ENCODE measurements around the gene ANO8. TPM values are rescaled to one million over a fixed set of nuclear protein-coding genes. Genes with fewer than 3 reads are reported as not detected.

The ANO8 gene
- polyA plus RNA-seq, 1 of the 3 experiments (the other 2 are of a cell fraction), result 7.8 TPM

DNA sequence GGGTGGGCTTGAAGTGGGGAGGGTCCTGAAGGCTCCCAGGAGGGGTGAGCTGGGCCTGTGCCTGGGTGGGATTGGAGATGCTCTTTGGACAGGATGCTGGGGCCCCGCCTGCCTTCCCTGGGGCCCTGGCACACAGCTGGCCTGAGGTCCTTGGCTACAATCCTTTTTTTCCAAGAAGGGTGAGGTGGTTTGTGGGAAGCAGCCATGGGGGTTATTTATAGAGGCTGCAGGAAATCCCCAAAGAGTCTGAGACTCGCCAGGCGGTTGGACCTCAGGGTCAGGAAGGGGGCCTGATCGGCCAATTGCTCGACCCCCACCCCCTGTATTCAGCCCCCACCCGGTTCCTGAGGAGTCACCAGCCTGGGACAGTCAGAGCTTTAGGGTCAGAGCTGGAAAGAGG lies 12.7 kb upstream of the ANO8 start:
- Histone ChIP-seq H3K9ac (no peak overlapping the region), H3K36me3 (replicated peaks in 1 of 2; ENCODE audit: control insufficient read depth in 1 of 2, insufficient read depth in 2 of 2, low read length in 1 of 2) (no peaks in the 10 kb centered on the region), H3K4me1 (ENCODE audit: control insufficient read depth in 1 of 2, insufficient read depth in 2 of 2, low read depth in 1 of 2, low read length in 1 of 2) (peaks cover 5 to 6% of the 10 kb centered on the region in 2 experiments; a peak in 1 of 4 replicates), H3K27ac (ENCODE audit: low read depth in 2 of 2, low read length in 1 of 2) (no peak overlapping the region), H3K9me2 (no peaks in the 10 kb centered on the region), H4K20me1 (ENCODE audit: insufficient read depth) (no peaks in the 10 kb centered on the region), H3K79me2 (ENCODE audit: insufficient read depth) (no peaks in the 10 kb centered on the region), H3K9me3 (no peaks in the 10 kb centered on the region), H3K27me3 (ENCODE audit: insufficient read depth) (no peaks in the 10 kb centered on the region), H3F3A (replicated peaks; ENCODE audit: insufficient read depth) (no peaks in the 10 kb centered on the region), H3K4me2 (no peak overlapping the region), H3K4me3 (ENCODE audit: low read depth in 2 of 2, low read length in 1 of 2) (no peak overlapping the region), H2AFZ (ENCODE audit: low read depth) (no peak overlapping the region)
- DNase-seq, result no peak
- WGBS (ENCODE audit: low lambda C conversion rate), result 53% methylated on average over 5 of the region's 6 CpGs
- CTCF ChIA-PET, result interaction anchor here (0.8 to 8.9 kb wide), 11 partner anchors 10 to 101 kb away, joined by 3 to 80 read pairs (median 3); no protein-coding TSS in a partner anchor
- TF ChIP-seq ELF1 (IDR thresholded peaks at IDR 0.05) (no peak), GATA2 (CRISPR knock-in tag; IDR thresholded peaks at IDR 0.05) (no peak), GABPA (IDR thresholded peaks at IDR 0.05; ENCODE audit: low read depth) (no peak), EP300 (IDR thresholded peaks at IDR 0.05; ENCODE audit: borderline replicate concordance in 1 of 2, low read depth in 1 of 2, low read length in 1 of 2) (no peak), POLR2AphosphoS5 (IDR thresholded peaks at IDR 0.05; ENCODE audit: low read depth, low read length) (no peak), RXRA (IDR thresholded peaks at IDR 0.05; ENCODE audit: borderline replicate concordance, low read depth) (no peak), YY1 (IDR thresholded peaks at IDR 0.05; ENCODE audit: low read depth) (no peak), FOXM1 (IDR thresholded peaks at IDR 0.05; ENCODE audit: low read depth) (no peak), TAF1 (IDR thresholded peaks at IDR 0.05; ENCODE audit: borderline replicate concordance, low read depth, low read length) (no peak), TCF12 (IDR thresholded peaks at IDR 0.05) (no peak), NRF1 (IDR thresholded peaks at IDR 0.05; ENCODE audit: low read depth, low read length) (no peak), MXI1 (IDR thresholded peaks at IDR 0.05; ENCODE audit: low read depth, low read length) (no peak), MEF2A (IDR thresholded peaks at IDR 0.05; ENCODE audit: borderline replicate concordance, low read depth) (no peak), CHD2 (IDR thresholded peaks at IDR 0.05; ENCODE audit: low read length, partially characterized antibody) (no peak), RCOR1 (IDR thresholded peaks at IDR 0.05; ENCODE audit: low read length) (no peak), SMC3 (IDR thresholded peaks at IDR 0.05; ENCODE audit: low read depth, low read length) (no peak)
- TF ChIP-seq, protein P1, sequence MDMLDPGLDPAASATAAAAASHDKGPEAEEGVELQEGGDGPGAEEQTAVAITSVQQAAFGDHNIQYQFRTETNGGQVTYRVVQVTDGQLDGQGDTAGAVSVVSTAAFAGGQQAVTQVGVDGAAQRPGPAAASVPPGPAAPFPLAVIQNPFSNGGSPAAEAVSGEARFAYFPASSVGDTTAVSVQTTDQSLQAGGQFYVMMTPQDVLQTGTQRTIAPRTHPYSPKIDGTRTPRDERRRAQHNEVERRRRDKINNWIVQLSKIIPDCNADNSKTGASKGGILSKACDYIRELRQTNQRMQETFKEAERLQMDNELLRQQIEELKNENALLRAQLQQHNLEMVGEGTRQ (IDR thresholded peaks at IDR 0.05; ENCODE audit: borderline replicate concordance, low read depth, low read length), result no peak
- TF ChIP-seq, protein P2, sequence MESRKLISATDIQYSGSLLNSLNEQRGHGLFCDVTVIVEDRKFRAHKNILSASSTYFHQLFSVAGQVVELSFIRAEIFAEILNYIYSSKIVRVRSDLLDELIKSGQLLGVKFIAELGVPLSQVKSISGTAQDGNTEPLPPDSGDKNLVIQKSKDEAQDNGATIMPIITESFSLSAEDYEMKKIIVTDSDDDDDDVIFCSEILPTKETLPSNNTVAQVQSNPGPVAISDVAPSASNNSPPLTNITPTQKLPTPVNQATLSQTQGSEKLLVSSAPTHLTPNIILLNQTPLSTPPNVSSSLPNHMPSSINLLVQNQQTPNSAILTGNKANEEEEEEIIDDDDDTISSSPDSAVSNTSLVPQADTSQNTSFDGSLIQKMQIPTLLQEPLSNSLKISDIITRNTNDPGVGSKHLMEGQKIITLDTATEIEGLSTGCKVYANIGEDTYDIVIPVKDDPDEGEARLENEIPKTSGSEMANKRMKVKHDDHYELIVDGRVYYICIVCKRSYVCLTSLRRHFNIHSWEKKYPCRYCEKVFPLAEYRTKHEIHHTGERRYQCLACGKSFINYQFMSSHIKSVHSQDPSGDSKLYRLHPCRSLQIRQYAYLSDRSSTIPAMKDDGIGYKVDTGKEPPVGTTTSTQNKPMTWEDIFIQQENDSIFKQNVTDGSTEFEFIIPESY (IDR thresholded peaks at IDR 0.05; ENCODE audit: borderline replicate concordance, low read depth), result no peak
- TF ChIP-seq, protein P3, sequence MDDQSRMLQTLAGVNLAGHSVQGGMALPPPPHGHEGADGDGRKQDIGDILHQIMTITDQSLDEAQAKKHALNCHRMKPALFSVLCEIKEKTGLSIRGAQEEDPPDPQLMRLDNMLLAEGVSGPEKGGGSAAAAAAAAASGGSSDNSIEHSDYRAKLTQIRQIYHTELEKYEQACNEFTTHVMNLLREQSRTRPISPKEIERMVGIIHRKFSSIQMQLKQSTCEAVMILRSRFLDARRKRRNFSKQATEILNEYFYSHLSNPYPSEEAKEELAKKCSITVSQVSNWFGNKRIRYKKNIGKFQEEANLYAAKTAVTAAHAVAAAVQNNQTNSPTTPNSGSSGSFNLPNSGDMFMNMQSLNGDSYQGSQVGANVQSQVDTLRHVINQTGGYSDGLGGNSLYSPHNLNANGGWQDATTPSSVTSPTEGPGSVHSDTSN (IDR thresholded peaks at IDR 0.05), result no peak
- TF ChIP-seq, protein P4, sequence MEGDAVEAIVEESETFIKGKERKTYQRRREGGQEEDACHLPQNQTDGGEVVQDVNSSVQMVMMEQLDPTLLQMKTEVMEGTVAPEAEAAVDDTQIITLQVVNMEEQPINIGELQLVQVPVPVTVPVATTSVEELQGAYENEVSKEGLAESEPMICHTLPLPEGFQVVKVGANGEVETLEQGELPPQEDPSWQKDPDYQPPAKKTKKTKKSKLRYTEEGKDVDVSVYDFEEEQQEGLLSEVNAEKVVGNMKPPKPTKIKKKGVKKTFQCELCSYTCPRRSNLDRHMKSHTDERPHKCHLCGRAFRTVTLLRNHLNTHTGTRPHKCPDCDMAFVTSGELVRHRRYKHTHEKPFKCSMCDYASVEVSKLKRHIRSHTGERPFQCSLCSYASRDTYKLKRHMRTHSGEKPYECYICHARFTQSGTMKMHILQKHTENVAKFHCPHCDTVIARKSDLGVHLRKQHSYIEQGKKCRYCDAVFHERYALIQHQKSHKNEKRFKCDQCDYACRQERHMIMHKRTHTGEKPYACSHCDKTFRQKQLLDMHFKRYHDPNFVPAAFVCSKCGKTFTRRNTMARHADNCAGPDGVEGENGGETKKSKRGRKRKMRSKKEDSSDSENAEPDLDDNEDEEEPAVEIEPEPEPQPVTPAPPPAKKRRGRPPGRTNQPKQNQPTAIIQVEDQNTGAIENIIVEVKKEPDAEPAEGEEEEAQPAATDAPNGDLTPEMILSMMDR (IDR thresholded peaks at IDR 0.05), result no peak
- POLR2A ChIA-PET, result no interaction called here

Measured in SK-N-SH (cell line).